GM18907 (cell line): ENCODE measurements around the gene GSN.

ENCODE experiments used
- ATAC-seq: cut with Tn5 transposase; IDR thresholded peaks from one replicate; pipeline ENCODE4 v1.9.1; 2021; ENCODE audit warnings: mild to moderate bottlenecking, moderate library complexity; ENCODE audit not compliant: unreplicated experiment

Gene GSN

GRCh38 chr9:121348221-121348620 lies 80.3 kb downstream of the GSN start:
- no peak for ATAC-seq

GRCh38 chr9:121349009-121349408 lies 81.0 kb downstream of the GSN start:
- ATAC-seq: no peak

GRCh38 chr9:121350036-121350435 lies 82.1 kb downstream of the GSN start:
- ATAC-seq: no peak

GRCh38 chr9:121350993-121351561 lies 83.1 kb downstream of the GSN start:
- ATAC-seq: no peak

- peak; percentile 93 for ATAC-seq
These were observed 85.5 kb downstream of the GSN start for GRCh38 chr9:121353241-121354061.

- ATAC-seq: peak; percentile 6
These were observed 86.2 kb downstream of the GSN start for GRCh38 chr9:121354141-121354540.

- no peak for ATAC-seq
These were observed 86.8 kb downstream of the GSN start for GRCh38 chr9:121354762-121355161.

- no peak for ATAC-seq
These were observed 89.0 kb downstream of the GSN start for GRCh38 chr9:121357011-121357410.

- peak; percentile 47 for ATAC-seq
These were observed 90.8 kb downstream of the GSN start for GRCh38 chr9:121358751-121359150.

GRCh38 chr9:121359351-121360294 lies 91.7 kb downstream of the GSN start:
- no peak for ATAC-seq

GRCh38 chr9:121360601-121361374 lies 92.8 kb downstream of the GSN start:
- no peak for ATAC-seq

GRCh38 chr9:121362813-121363621 lies 95.1 kb downstream of the GSN start:
- no peak for ATAC-seq

GRCh38 chr9:121363622-121363961 lies 95.6 kb downstream of the GSN start:
- ATAC-seq: no peak

- no peak for ATAC-seq
These were observed 96.1 kb downstream of the GSN start for GRCh38 chr9:121364077-121364476.

- no peak for ATAC-seq
These were observed 96.9 kb downstream of the GSN start for GRCh38 chr9:121364886-121365285.

GRCh38 chr9:121365564-121365963 lies 97.6 kb downstream of the GSN start:
- no peak for ATAC-seq

GRCh38 chr9:121366611-121367192 lies 98.7 kb downstream of the GSN start:
- no peak for ATAC-seq

- ATAC-seq: no peak
These were observed 99.6 kb downstream of the GSN start for GRCh38 chr9:121367306-121368137.

GRCh38 chr9:121368138-121368522 lies 100.2 kb downstream of the GSN start:
- no peak for ATAC-seq
